H1 (cell line): ENCODE data around the gene NOL8. TPM values are rescaled to one million over a fixed set of nuclear protein-coding genes. Genes with fewer than 3 reads are reported as not detected.

ENCODE experiments used
- CTCF ChIA-PET: fragments of 300-600 bp; sonication (Branson Sonifier 250); formaldehyde crosslinking; loops from one replicate; lab custom pipeline; 2021; ENCODE audit not compliant: partially characterized antibody; lab: Charles Lee
- POLR2A ChIA-PET: fragments of 300-600 bp; sonication (Branson Sonifier 250); formaldehyde crosslinking; loops from one replicate; lab custom pipeline; 2021; ENCODE audit warnings: inconsistent platforms; ENCODE audit not compliant: partially characterized antibody; lab: Charles Lee
- DNase-seq, 2 experiments: peaks; one replicate each; pipeline versions ENCODE4 v3.0.0 to v3.0.0-alpha.2; 2010 to 2022; ENCODE audit warnings: low spot score in 2 of 2, low read depth in 1 of 2, mixed read lengths in 1 of 2
- FAIRE-seq: peaks from 2 replicates; lab custom pipeline; 2011; peaks lifted over from hg19 to GRCh38; lab: Jason Lieb, UNC
- H2AFZ ChIP-seq: 2 replicates; pipeline ENCODE4 v1.8.1; 2012; ENCODE audit warnings: low read length, inconsistent platforms
- H2AK5ac ChIP-seq: 2 replicates; pipeline ENCODE4 v1.6.1; 2013; ENCODE audit warnings: low read depth, low read length
- H2BK120ac ChIP-seq: replicated peaks from 2 replicates; pipeline ENCODE3; 2013; ENCODE audit warnings: low read depth, low read length, inconsistent platforms
- H2BK12ac ChIP-seq: 2 replicates; pipeline ENCODE4 v1.6.1; 2013; ENCODE audit warnings: low read depth, low read length
- H2BK15ac ChIP-seq: 2 replicates; pipeline ENCODE4 v1.6.1; 2013; ENCODE audit warnings: low read length
- H2BK20ac ChIP-seq: 2 replicates; pipeline ENCODE4 v1.6.1; 2013; ENCODE audit warnings: low read length
- H2BK5ac ChIP-seq: 2 replicates; pipeline ENCODE4 v1.6.1; 2013; ENCODE audit warnings: low read depth, low read length
- H3K14ac ChIP-seq: 2 replicates; pipeline ENCODE4 v1.6.1; 2013; ENCODE audit warnings: inconsistent platforms; ENCODE audit not compliant: insufficient read length
- H3K18ac ChIP-seq: 2 replicates; pipeline ENCODE4 v1.6.1; 2013; ENCODE audit warnings: low read length; ENCODE audit errors: extremely low read depth
- H3K23ac ChIP-seq: 2 replicates; pipeline ENCODE4 v1.6.1; 2013; ENCODE audit warnings: inconsistent platforms; ENCODE audit not compliant: insufficient read length
- H3K23me2 ChIP-seq: 2 replicates; pipeline ENCODE4 v1.6.1; 2013; ENCODE audit warnings: low read depth, low read length
- H3K27ac ChIP-seq: 2 replicates; pipeline ENCODE4 v1.6.1; 2011; ENCODE audit warnings: low read depth, low read length, inconsistent platforms
- H3K27me3 ChIP-seq, 4 experiments: replicated peaks in 1 of 4; 1 replicate in 1 of 4; 2 replicates in 3 of 4; pipeline versions ENCODE4 v1.6.1 to v1.8.1; 2011 to 2013; ENCODE audit warnings: low read length in 3 of 4, mild to moderate bottlenecking in 3 of 4, inconsistent platforms in 2 of 4, mixed read lengths in 2 of 4, moderate library complexity in 1 of 4; ENCODE audit not compliant: control insufficient read depth in 3 of 4, insufficient read depth in 3 of 4; ENCODE audit errors: extremely low read depth in 1 of 4
- H3K36me3 ChIP-seq, 4 experiments: 2 replicates each; pipeline versions ENCODE4 v1.6.1 to v1.8.1; 2011 to 2013; ENCODE audit warnings: mild to moderate bottlenecking in 4 of 4, low read length in 3 of 4, moderate library complexity in 2 of 4, control low read depth in 1 of 4, inconsistent platforms in 1 of 4; ENCODE audit not compliant: insufficient read depth in 4 of 4, control insufficient read depth in 2 of 4
- H3K4ac ChIP-seq: replicated peaks from 2 replicates; pipeline ENCODE3; 2013; ENCODE audit warnings: low read length, low read depth, mixed read lengths, inconsistent platforms; ENCODE audit not compliant: insufficient read length
- H3K4me1 ChIP-seq, 4 experiments: replicated peaks in 1 of 4; 1 replicate in 1 of 4; 2 replicates in 3 of 4; pipeline versions ENCODE4 v1.6.1 to v1.8.1; 2011 to 2013; ENCODE audit warnings: low read length in 3 of 4, inconsistent platforms in 2 of 4, mixed read lengths in 1 of 4; ENCODE audit not compliant: insufficient read depth in 4 of 4, control insufficient read depth in 3 of 4
- H3K4me2 ChIP-seq, 2 experiments: 2 replicates each; pipeline versions ENCODE4 v1.6.1 to v1.8.1; 2011 to 2013; ENCODE audit warnings: low read depth in 2 of 2, low read length in 2 of 2, control low read depth in 1 of 2, inconsistent platforms in 1 of 2, mild to moderate bottlenecking in 1 of 2; ENCODE audit not compliant: insufficient read depth in 1 of 2
- H3K4me3 ChIP-seq, 4 experiments: fragments of 200-600, 300-600 bp in 1 of 4; sonication (generic), shearing (Covaris generic), sonication (Bioruptor Twin) in 1 of 4; 2 replicates each; pipeline versions ENCODE4 v1.5.1 to v1.8.1; 2011 to 2016; ENCODE audit warnings: low read length in 4 of 4, low read depth in 3 of 4, control low read depth in 2 of 4, inconsistent platforms in 2 of 4, mild to moderate bottlenecking in 2 of 4, mixed read lengths in 1 of 4, moderate library complexity in 1 of 4; ENCODE audit not compliant: insufficient read depth in 2 of 4; ENCODE audit errors: extremely low read depth in 1 of 4
- H3K56ac ChIP-seq: replicated peaks from 2 replicates; pipeline ENCODE3; 2013; ENCODE audit warnings: low read depth, mild to moderate bottlenecking, mixed read lengths, low read length, inconsistent platforms; ENCODE audit not compliant: insufficient read length
- H3K79me1 ChIP-seq: 2 replicates; pipeline ENCODE4 v1.6.1; 2013; ENCODE audit warnings: low read depth, low read length, control low read depth
- H3K79me2 ChIP-seq, 2 experiments: 2 replicates each; pipeline versions ENCODE4 v1.6.1 to v1.8.1; 2012 to 2013; ENCODE audit warnings: low read length in 2 of 2, mild to moderate bottlenecking in 2 of 2, inconsistent platforms in 1 of 2; ENCODE audit not compliant: insufficient read depth in 2 of 2, control insufficient read depth in 1 of 2
- H3K9ac ChIP-seq, 4 experiments: replicated peaks in 1 of 4; 1 replicate in 1 of 4; 2 replicates in 3 of 4; pipeline versions ENCODE4 v1.6.1 to v1.8.1; 2011 to 2013; ENCODE audit warnings: low read depth in 3 of 4, low read length in 3 of 4, control low read depth in 2 of 4, mild to moderate bottlenecking in 2 of 4, moderate library complexity in 2 of 4, inconsistent platforms in 1 of 4; ENCODE audit errors: extremely low read depth in 1 of 4
- H3K9me3 ChIP-seq, 2 experiments: 2 replicates each; pipeline versions ENCODE4 v1.6.1 to v1.8.1; 2012 to 2013; ENCODE audit warnings: mild to moderate bottlenecking in 2 of 2, moderate library complexity in 2 of 2, control low read depth in 1 of 2, inconsistent platforms in 1 of 2, low read depth in 1 of 2, low read length in 1 of 2, mixed read lengths in 1 of 2; ENCODE audit not compliant: insufficient read depth in 2 of 2
- H4K20me1 ChIP-seq, 2 experiments: replicated peaks in 1 of 2; 2 replicates each; pipeline versions ENCODE3 to v1.8.1; 2011 to 2013; ENCODE audit warnings: inconsistent platforms in 2 of 2, low read length in 2 of 2, mild to moderate bottlenecking in 1 of 2; ENCODE audit not compliant: insufficient read depth in 2 of 2, control insufficient read depth in 1 of 2
- H4K5ac ChIP-seq: 2 replicates; pipeline ENCODE4 v1.6.1; 2013; ENCODE audit warnings: low read length, low read depth, mixed read lengths, inconsistent platforms; ENCODE audit not compliant: insufficient read length
- H4K8ac ChIP-seq: 2 replicates; pipeline ENCODE4 v1.8.0; 2013; ENCODE audit warnings: mild to moderate bottlenecking, moderate library complexity, low read length, inconsistent platforms; ENCODE audit not compliant: insufficient read depth; ENCODE audit errors: extremely low read depth
- H4K91ac ChIP-seq: replicated peaks from 2 replicates; pipeline ENCODE3; 2013; ENCODE audit warnings: low read length, mixed read lengths, inconsistent platforms; ENCODE audit not compliant: insufficient read length
- CEBPB ChIP-seq: IDR thresholded peaks from 2 replicates; pipeline ENCODE4 v1.6.1; 2012; ENCODE audit warnings: low read depth, low read length
- CREB1 ChIP-seq: IDR thresholded peaks from 2 replicates; pipeline ENCODE4 v1.6.1; 2012; ENCODE audit warnings: inconsistent platforms
- E2F6 ChIP-seq: IDR thresholded peaks from 2 replicates; pipeline ENCODE4 v1.6.1; 2012; ENCODE audit warnings: inconsistent platforms
- EP300 ChIP-seq, 2 experiments: IDR thresholded peaks; 1 replicate in 1 of 2; 2 replicates in 1 of 2; pipeline ENCODE4 v1.6.1; 2011 to 2012; ENCODE audit warnings: low read depth in 2 of 2, low read length in 2 of 2, mild to moderate bottlenecking in 2 of 2, borderline replicate concordance in 1 of 2, inconsistent platforms in 1 of 2, moderate library complexity in 1 of 2
- EZH2 ChIP-seq: fragments of 200-600 bp; sonication (generic); IDR thresholded peaks from 2 replicates; pipeline ENCODE4 v1.7.1; 2012; ENCODE audit warnings: low read depth, mild to moderate bottlenecking, moderate library complexity, low read length, inconsistent platforms; ENCODE audit not compliant: severe bottlenecking
- FOSL1 ChIP-seq: IDR thresholded peaks from 2 replicates; pipeline ENCODE4 v1.6.1; 2011; ENCODE audit warnings: mild to moderate bottlenecking, low read depth, low read length, moderate library complexity; ENCODE audit not compliant: insufficient read depth
- JUN ChIP-seq: IDR thresholded peaks from 2 replicates; pipeline ENCODE4 v1.6.1; 2011; ENCODE audit warnings: low read depth, mild to moderate bottlenecking, improper control_type of control experiment, low read length
- KDM1A ChIP-seq: fragments of 200-600, 300-600 bp; sonication (generic); IDR thresholded peaks from 2 replicates; pipeline ENCODE4 v1.7.1; 2016; ENCODE audit warnings: mild to moderate bottlenecking, low read length, borderline replicate concordance
- KDM5A ChIP-seq: fragments of 200-600 bp; IDR thresholded peaks from 2 replicates; pipeline ENCODE4 v1.7.1; 2012; ENCODE audit warnings: mild to moderate bottlenecking, low read length, inconsistent platforms, mixed read lengths
- MAFK ChIP-seq: IDR thresholded peaks from 2 replicates; pipeline ENCODE4 v1.6.1; 2012; ENCODE audit warnings: low read depth, mild to moderate bottlenecking, improper control_type of control experiment, low read length
- NANOG ChIP-seq: IDR thresholded peaks from 2 replicates; pipeline ENCODE4 v1.6.1; 2011; ENCODE audit warnings: low read length, low read depth, mild to moderate bottlenecking, inconsistent platforms; ENCODE audit not compliant: insufficient read depth, poor library complexity, severe bottlenecking
- SIRT6 ChIP-seq: IDR thresholded peaks from one replicate; pipeline ENCODE4 v1.7.1; 2012; ENCODE audit warnings: low read length, inconsistent platforms
- TAF1 ChIP-seq: IDR thresholded peaks from 2 replicates; pipeline ENCODE4 v1.6.1; 2011; ENCODE audit warnings: mild to moderate bottlenecking, low read depth, low read length
- TEAD4 ChIP-seq: IDR thresholded peaks from 2 replicates; pipeline ENCODE4 v1.6.1; 2012; ENCODE audit warnings: low read depth, low read length, inconsistent platforms, mixed read lengths
- WGBS, 2 experiments: shearing (Covaris generic) in 1 of 2; methylation state at CpG; one replicate each; pipeline versions ENCODE4 v1.1.6 to v1.1.7; 2013 to 2015; ENCODE audit warnings: low lambda C conversion rate in 2 of 2, mixed read lengths in 2 of 2, inconsistent platforms in 1 of 2, low coverage in 1 of 2, missing lambda C conversion rate in 1 of 2; ENCODE audit not compliant: insufficient replicate concordance in 2 of 2, insufficient coverage in 1 of 2, insufficient read length in 1 of 2; ENCODE audit errors: extremely low coverage in 1 of 2, missing lambda C conversion rate in 1 of 2; 5-methylcytosine and 5-hydroxymethylcytosine counted together
- polyA plus RNA-seq, 7 experiments: library from polyadenylated mRNA; depleted of rRNA in 3 of 7; stranded (reverse) in 5 of 7; unstranded in 2 of 7; fragments of >200 nt in 5 of 7; fragments of 200-250 nt in 2 of 7; gene quantifications; 1 replicate in 5 of 7; 2 replicates in 1 of 7; 4 replicates in 1 of 7; pipeline versions ENCODE4 v1.2.1 to v1.2.3, GENCODE V29; 2011 to 2013; ENCODE audit warnings: missing spikeins in 2 of 7, mixed read lengths in 2 of 7
- total RNA-seq: library from RNA; stranded (reverse); fragmentation: NEBNext Ultra II Directional; extraction: Animal tissue kit (Norgen Biotek cat#: 25700); gene quantifications from 2 replicates; pipeline ENCODE4 v1.2.1, GENCODE V29; 2021

NOL8 gene
- total and polyA plus RNA-seq, 2 of the 8 experiments (the other 6 are each of a cell fraction or from before 2014, with no cell fraction given), result 6.2 to 30.4 TPM

- no peak overlapping the region for H4K5ac ChIP-seq
- no peaks in the 10 kb centered on the region for H3K79me2 ChIP-seq
- H3K23ac ChIP-seq, result no peak overlapping the region
- no peaks in the 10 kb centered on the region for H3K79me1 ChIP-seq
- H4K20me1 ChIP-seq, result no peaks in the 10 kb centered on the region
- H3K9ac ChIP-seq, result no peak overlapping the region
- WGBS, 2 experiments, result 95% methylated on average over 2 of the region's 2 CpGs; no CpG with 5 or more reads in 1 of the 2 experiments
- H2AFZ ChIP-seq, result no peak overlapping the region
- FAIRE-seq, result no peak
- H3K27me3 ChIP-seq, result no peaks in the 10 kb centered on the region
- no peak overlapping the region for H4K8ac ChIP-seq
- no peak overlapping the region for H4K91ac ChIP-seq
- no peak overlapping the region for H2BK12ac ChIP-seq
- H2BK15ac ChIP-seq, result no peak overlapping the region
- no peak overlapping the region for H3K18ac ChIP-seq
- no peak overlapping the region for H2BK5ac ChIP-seq
- H3K9me3 ChIP-seq, result no peaks in the 10 kb centered on the region
- H3K14ac ChIP-seq, result no peak overlapping the region
- H3K4me2 ChIP-seq, result no peak overlapping the region
- H3K4me1 ChIP-seq, result no peaks in the 10 kb centered on the region
- DNase-seq, result no peak
- H3K27ac ChIP-seq, result no peak overlapping the region
- H2AK5ac ChIP-seq, result no peak overlapping the region
- H3K56ac ChIP-seq, result no peak overlapping the region
- H3K4ac ChIP-seq, result no peak overlapping the region
- H3K4me3 ChIP-seq, result no peak overlapping the region
- ChIA-PET POLR2A (no interaction called here), CTCF (interaction anchor here (0.6 kb wide), 1 partner anchor 269 kb away, joined by 3 read pairs; no protein-coding TSS in a partner anchor)
- no peak overlapping the region for H2BK20ac ChIP-seq
- H3K23me2 ChIP-seq, result no peaks in the 10 kb centered on the region
- no peaks in the 10 kb centered on the region; a peak in 2 of 8 replicates for H3K36me3 ChIP-seq
- no peak overlapping the region for H2BK120ac ChIP-seq
- TF ChIP-seq EP300 (IDR thresholded peaks at IDR 0.05; ENCODE audit: borderline replicate concordance in 1 of 2, low read depth in 2 of 2, low read length in 2 of 2), result no peak
- TF ChIP-seq TAF1, result no peak
- TF ChIP-seq KDM1A, result no peak
- no peak for TF ChIP-seq JUN
- no peak for TF ChIP-seq KDM5A
- TF ChIP-seq CREB1, result no peak
- TF ChIP-seq MAFK, result no peak
- TF ChIP-seq CEBPB, result no peak
- no peak for TF ChIP-seq TEAD4
- no peak for TF ChIP-seq NANOG
- TF ChIP-seq FOSL1, result no peak
- TF ChIP-seq E2F6, result no peak
- no peak for TF ChIP-seq EZH2
- no peak for TF ChIP-seq SIRT6
These were observed 34.3 kb upstream of the NOL8 start for GRCh38 chr9:92359394-92359995.
